ENCODE results near the gene FNBP1L.
"Not testable (repeated sequence)": the region's sequence is repeated elsewhere in the genome, so short reads cannot be mapped to it uniquely, and the experiment has no call there.

FNBP1L gene

DNA sequence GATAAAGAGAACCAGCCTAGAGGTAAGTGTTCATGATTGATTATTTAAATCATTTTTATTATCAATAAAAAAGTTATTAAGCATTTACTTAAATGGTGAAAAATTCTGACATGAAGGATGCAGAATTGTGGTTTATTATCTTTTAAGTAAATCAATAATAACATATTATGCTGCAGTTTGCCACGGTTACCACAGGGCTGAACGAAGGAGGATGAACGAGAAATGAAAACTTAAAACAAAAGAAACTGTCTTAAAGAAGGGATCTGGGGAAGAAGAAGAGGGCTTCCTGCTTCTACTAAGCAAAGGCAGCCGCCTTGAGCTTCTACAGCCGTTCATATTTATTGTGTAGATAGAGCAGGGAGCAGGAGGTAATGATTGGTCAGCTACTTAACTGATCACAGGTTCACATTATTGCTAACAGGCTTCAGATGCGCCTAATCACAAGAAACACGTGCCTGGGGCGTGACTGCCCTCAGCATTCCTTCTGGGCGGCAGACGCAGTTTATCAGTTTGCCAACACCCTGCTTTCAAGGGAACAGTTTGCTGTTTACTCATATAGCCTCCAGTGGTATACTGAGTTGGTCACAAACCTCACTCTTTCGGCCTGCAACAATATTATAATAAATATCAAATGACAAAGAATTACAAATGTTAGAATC is 5.8 kb upstream of the FNBP1L start:
- in situ Hi-C loops (cut with MboI; ENCODE audit: low sequenced_read_pairs): loop anchor here (25.0 kb wide), 2 partner anchors 170 to 370 kb away; no protein-coding TSS in a partner anchor

DNA sequence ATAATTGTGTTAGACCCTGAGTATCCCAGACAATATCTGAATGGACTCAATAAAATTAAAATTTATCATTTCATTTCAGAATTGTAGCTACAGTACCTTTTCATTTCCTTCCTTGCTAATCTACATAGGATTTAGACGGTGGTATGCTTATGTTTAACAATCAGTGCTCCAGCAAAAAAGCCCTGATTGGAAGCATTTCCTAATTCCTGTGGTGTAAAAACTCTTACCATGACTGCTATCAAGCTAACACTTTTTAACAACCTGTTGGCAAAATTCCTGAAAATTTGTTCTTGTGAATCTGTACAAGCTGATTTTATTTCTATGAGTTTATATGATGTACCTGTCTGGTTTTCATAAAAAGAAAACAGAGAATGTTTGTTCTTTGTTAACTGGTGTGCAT is 5.2 kb upstream of the FNBP1L start:
- in situ Hi-C loops (cut with MboI; ENCODE audit: low sequenced_read_pairs): loop anchor here (25.0 kb wide), 2 partner anchors 170 to 370 kb away; no protein-coding TSS in a partner anchor

DNA sequence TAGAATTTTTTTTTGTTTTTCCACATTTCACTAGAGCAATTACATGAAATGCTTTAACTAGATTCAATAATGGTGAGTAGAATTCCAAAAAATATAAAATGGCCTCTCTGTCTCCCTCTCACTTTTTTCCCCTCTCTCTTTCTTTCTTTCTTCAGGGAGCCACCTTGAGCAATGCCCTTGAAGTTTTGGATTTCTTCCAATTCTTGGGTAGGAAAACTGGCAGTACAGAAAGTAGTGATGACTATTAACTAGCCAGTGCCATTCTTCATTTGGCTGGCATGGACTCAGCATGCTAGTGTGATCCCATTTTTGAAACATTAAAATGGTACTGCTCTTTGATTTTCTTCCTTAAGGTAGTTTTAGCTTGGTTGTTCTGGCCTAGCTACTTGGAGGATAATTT is 4.5 kb upstream of the FNBP1L start:
- in situ Hi-C loops (cut with MboI; ENCODE audit: low sequenced_read_pairs): loop anchor here (25.0 kb wide), 2 partner anchors 169 to 369 kb away; no protein-coding TSS in a partner anchor

- in situ Hi-C loops (cut with MboI; ENCODE audit: low sequenced_read_pairs): loop anchor here (25.0 kb wide), 2 partner anchors 165 to 365 kb away; no protein-coding TSS in a partner anchor
Measured at GRCh38 chr1:93446837-93447451, 974 bp upstream of the FNBP1L start.

- in situ Hi-C loops (cut with MboI; ENCODE audit: low sequenced_read_pairs): loop anchor here (25.0 kb wide), 2 partner anchors 164 to 364 kb away; no protein-coding TSS in a partner anchor
Measured at GRCh38 chr1:93448292-93448982, 519 bp downstream of the FNBP1L start.

- in situ Hi-C loops (cut with MboI; ENCODE audit: low sequenced_read_pairs): loop anchor here (25.0 kb wide), 2 partner anchors 163 to 363 kb away; no protein-coding TSS in a partner anchor
Measured at GRCh38 chr1:93448983-93449804, 1.3 kb downstream of the FNBP1L start.

DNA sequence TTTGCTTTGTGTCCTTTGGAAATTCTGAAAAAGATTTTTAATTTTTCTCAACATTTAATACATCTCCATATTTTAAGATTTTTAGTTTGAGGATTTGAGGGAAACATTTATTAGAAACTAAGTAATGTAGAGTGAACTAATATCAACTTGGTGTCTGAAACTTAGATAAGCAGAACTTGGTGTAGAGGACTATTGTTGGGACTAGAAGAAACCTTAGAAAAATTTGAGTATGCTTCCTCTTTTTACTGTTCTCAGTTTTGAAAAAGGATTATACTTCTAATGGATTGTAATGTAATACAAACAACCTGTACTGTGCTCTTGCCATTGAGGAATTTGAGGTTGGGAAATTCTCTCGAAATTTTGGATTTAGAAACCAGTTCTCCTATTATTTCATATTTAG is 2.4 kb downstream of the FNBP1L start:
- in situ Hi-C loops (cut with MboI; ENCODE audit: low sequenced_read_pairs): no loop called here

- in situ Hi-C loops (cut with MboI; ENCODE audit: low sequenced_read_pairs): no loop called here
Measured at GRCh38 chr1:93453911-93454310, 6.0 kb downstream of the FNBP1L start.

GRCh38 chr1:93459126-93459525 is 11.2 kb downstream of the FNBP1L start:
- in situ Hi-C loops (cut with MboI; ENCODE audit: low sequenced_read_pairs): no loop called here

DNA sequence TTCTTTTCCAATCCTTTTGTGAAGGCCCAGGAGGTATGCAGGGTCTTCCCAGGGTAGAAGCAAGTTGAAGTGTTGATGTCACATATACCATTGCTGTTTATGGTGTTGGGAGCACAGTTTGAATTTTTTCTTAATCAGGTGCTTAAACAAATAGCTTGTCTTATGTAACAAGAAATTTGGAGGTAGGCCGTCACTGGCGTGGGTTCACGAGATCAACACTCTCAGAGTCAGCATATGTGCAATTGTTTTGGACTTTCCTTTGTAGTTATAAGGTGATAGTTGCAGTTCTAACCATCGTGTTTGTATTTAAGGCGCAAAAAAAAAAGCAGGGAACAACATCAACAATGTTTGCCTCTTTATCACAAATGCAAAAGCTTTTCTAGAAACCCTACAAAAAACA is 13.3 kb downstream of the FNBP1L start:
- in situ Hi-C loops (cut with MboI; ENCODE audit: low sequenced_read_pairs): no loop called here

GRCh38 chr1:93463960-93464359 is 16.0 kb downstream of the FNBP1L start:
- in situ Hi-C loops (cut with MboI; ENCODE audit: low sequenced_read_pairs): no loop called here

DNA sequence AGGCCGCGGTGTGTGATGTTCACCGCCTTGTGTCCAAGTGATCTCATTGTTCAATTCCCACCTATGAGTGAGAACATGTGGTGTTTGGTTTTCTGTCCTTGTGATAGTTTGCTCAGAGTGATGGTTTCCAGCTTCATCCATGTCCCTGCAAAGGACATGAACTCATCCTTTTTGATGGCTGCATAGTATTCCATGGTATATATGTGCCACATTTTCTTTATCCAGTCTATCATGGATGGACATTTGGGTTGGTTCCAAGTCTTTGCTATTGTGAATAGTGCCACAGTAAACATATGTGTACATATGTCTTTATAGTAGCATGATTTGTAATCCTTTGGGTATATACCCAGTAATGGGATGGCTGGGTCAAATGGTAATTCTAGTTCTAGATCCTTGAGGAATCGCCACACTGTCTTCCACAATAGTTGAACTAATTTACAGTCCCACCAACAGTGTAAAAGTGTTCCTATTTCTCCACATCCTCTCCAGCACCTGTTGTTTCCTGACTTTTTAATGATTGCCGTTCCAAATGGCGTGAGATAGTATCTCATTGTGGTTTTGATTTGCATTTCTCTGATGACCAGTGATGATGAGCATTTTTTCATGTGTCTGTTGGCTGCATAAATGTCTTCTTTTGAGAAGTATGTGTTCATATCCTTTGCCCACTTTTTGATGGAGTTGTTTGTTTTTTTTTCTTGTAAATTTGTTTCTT is 17.6 kb downstream of the FNBP1L start:
- in situ Hi-C loops (cut with MboI; ENCODE audit: low sequenced_read_pairs): not testable (repeated sequence)

DNA sequence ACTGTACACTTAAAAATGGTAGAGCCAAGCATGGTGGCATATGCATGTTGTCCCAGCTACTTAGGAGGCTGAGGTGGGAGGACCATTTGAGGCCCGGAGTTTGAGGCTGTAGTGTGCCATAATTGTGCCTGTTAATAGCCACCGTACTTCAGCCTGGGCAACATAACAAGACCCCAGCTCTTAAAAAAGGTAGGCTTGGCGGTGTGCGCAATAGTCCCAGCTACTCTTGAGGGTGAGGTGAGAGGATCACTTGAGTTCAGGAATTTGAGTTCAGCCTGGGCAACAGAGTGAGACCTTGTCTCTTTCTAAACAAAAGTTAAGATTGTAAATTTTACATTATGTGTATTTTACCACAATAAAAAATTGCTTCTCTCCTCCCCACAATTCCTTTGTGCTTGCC is 19.7 kb downstream of the FNBP1L start:
- in situ Hi-C loops (cut with MboI; ENCODE audit: low sequenced_read_pairs): no loop called here

DNA sequence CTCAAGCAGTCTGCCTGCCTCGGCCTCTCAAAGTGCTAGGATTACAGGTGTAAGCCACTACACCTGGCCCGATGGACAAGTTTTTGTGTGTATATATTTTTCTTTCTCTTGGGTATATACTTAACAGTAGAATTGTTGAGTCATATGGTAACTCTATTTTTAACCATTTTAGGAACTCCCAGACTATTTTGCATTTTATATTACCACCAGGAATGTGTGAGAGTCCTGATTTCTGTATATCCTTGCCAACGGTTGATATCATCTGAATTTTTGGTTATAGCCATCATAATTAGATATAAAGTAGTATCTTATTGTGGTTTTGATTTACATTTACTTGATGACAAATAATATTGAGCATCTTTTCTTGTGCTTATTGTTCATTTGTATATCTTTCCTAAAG is 20.7 kb downstream of the FNBP1L start:
- in situ Hi-C loops (cut with MboI; ENCODE audit: low sequenced_read_pairs): no loop called here

DNA sequence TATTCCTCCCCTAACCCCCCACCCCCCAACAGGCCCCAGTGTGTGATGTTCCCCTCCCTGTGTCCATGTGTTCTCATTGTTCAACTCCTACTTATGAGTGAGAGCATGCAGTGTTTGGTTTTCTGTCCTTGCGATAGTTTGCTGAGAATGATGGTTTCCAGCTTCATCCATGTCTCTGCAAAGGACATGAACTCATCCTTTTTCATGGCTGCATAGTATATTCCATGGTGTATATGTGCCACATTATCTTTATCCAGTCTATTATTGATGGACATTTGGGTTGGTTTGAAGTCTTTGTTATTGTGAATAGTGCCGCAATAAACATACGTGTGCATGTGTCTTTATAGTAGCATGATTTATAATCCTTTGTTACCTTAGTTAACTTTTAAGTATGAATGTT is 21.3 kb downstream of the FNBP1L start:
- in situ Hi-C loops (cut with MboI; ENCODE audit: low sequenced_read_pairs): not testable (repeated sequence)

GRCh38 chr1:93471284-93471683 is 23.4 kb downstream of the FNBP1L start:
- in situ Hi-C loops (cut with MboI; ENCODE audit: low sequenced_read_pairs): no loop called here

DNA sequence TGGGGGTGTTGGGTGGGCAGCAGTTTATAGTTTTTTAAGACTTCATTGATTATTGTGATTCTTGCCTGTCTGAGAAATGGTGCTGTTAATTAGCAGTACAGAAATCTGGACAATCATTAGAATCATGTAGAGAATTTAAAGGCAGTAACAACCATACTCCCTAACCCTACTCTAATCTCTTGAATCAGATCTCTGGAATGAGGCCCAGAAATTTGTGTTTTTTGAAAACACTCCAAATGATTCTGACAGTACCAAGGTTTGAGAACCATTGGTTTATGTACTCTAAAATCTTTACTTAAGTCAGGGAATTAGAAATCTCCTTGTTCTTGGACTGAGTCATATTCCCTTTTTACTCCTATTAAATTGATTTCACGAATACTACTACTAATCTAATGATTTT is 24.0 kb downstream of the FNBP1L start:
- in situ Hi-C loops (cut with MboI; ENCODE audit: low sequenced_read_pairs): no loop called here

- in situ Hi-C loops (cut with MboI; ENCODE audit: low sequenced_read_pairs): no loop called here
Measured at GRCh38 chr1:93474321-93474720, 26.4 kb downstream of the FNBP1L start.

DNA sequence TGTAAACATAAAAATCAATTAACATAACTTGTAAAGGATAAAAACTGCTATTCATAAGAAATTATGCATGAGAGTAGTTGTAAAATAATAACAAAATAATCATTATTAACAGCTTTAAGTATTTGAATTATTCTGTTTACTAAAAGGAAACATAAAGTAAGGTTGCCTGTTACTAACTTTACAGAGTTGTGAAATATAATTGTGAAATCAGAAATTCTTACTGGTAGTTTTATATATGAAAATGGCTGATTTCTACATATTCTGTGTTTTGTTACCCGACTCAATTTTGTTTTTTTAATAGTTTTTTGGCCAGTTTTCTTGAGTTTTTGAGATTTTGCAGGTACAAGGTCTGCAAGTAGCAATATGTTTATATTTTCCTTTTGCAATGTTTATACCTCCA is 27.8 kb downstream of the FNBP1L start:
- in situ Hi-C loops (cut with MboI; ENCODE audit: low sequenced_read_pairs): no loop called here

DNA sequence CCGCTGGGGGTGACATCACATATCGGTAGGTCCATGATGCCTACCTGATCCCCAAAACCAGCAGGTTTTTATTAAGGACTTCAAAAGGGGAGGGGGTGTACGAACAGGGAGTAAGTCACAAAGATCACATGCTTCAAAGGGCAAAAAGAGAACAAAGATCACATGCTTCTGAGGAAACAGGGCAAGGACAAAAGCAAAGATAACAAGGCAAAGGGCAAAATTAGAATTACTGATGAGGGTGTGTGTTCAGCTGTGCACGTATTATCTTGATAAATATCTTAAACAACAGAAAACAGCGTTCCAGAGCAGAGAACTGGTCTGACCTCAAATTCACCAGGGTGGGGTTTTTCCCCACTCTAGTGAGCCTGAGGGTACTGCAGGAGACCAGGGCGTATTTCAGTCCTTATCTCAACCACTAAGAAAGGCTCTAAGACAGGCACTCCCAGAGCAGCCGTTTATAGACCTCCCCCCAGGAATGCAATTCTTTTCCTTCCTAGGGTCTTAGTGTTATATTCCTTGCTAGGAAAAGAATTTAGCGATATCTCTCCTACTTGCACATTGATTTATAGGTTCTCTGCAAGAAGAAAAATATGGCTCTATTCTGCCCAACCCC is 31.3 kb downstream of the FNBP1L start:
- in situ Hi-C loops (cut with MboI; ENCODE audit: low sequenced_read_pairs): not testable (repeated sequence)

Measured in HL-60/S4 treated with phorbol 12-myristate 13-acetate at 8.2 ng/mL for 4 days and 3 days (cell line).